ENCODE data around the gene TEAD3.

DNA sequence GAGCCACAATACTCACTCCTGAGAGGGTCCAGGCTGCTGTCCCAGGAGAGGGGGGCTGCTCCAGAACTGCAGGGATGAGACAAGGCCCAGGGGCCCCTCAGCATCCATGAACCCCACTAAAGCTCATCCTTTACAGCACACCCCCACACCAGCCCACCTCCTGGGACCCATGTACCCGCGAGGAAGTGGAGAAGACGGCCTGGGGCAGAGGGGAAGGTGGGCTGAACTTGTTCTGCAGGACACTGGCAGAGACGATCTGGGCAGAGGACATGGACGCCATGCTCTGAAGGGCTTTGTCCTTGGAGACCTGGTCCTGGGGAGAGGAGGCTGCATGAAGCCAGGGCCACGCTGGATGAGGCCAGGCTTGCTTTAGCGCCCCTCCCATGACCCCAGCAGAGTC lies 18.6 kb downstream of the TEAD3 start:
- no peak for TF ChIP-seq POLR2A (IDR thresholded peaks at IDR 0.05)
- no peak for TF ChIP-seq EP300 (IDR thresholded peaks at IDR 0.05)
- TF ChIP-seq, protein P1, sequence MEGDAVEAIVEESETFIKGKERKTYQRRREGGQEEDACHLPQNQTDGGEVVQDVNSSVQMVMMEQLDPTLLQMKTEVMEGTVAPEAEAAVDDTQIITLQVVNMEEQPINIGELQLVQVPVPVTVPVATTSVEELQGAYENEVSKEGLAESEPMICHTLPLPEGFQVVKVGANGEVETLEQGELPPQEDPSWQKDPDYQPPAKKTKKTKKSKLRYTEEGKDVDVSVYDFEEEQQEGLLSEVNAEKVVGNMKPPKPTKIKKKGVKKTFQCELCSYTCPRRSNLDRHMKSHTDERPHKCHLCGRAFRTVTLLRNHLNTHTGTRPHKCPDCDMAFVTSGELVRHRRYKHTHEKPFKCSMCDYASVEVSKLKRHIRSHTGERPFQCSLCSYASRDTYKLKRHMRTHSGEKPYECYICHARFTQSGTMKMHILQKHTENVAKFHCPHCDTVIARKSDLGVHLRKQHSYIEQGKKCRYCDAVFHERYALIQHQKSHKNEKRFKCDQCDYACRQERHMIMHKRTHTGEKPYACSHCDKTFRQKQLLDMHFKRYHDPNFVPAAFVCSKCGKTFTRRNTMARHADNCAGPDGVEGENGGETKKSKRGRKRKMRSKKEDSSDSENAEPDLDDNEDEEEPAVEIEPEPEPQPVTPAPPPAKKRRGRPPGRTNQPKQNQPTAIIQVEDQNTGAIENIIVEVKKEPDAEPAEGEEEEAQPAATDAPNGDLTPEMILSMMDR (IDR thresholded peaks at IDR 0.05): no peak
- TF ChIP-seq POLR2AphosphoS5 (IDR thresholded peaks at IDR 0.05): peak; percentile 2
